HEK293T (cell line): ENCODE data around the gene ZMYM2.

Source experiments
- ARNT ChIP-seq: fragments of 450-650 bp; IDR thresholded peaks from 2 replicates; pipeline ENCODE4 v1.6.1; 2017; ENCODE audit warnings: mild to moderate bottlenecking
- BHLHE40 ChIP-seq: fragments of 450-650 bp; IDR thresholded peaks from 2 replicates; pipeline ENCODE4 v1.6.1; 2016; ENCODE audit warnings: mild to moderate bottlenecking, moderate library complexity, borderline replicate concordance
- CTBP1 ChIP-seq: fragments of 450-650 bp; IDR thresholded peaks from 2 replicates; pipeline ENCODE4 v1.6.1; 2016; ENCODE audit warnings: borderline replicate concordance
- FOXA1 ChIP-seq: fragments of 450-650 bp; IDR thresholded peaks from 2 replicates; pipeline ENCODE4 v1.6.1; 2016; ENCODE audit warnings: mild to moderate bottlenecking
- FOXM1 ChIP-seq: fragments of 450-650 bp; IDR thresholded peaks from 2 replicates; pipeline ENCODE4 v1.6.1; 2017; ENCODE audit warnings: mild to moderate bottlenecking, borderline replicate concordance
- HDGF ChIP-seq: fragments of 450-650 bp; IDR thresholded peaks from 2 replicates; pipeline ENCODE4 v1.6.1; 2017; ENCODE audit warnings: antibody characterized with exemption, borderline replicate concordance
- SP1 ChIP-seq: fragments of 450-650 bp; IDR thresholded peaks from 2 replicates; pipeline ENCODE4 v1.6.1; 2017
- SUZ12 ChIP-seq: fragments of 450-650 bp; IDR thresholded peaks from 2 replicates; pipeline ENCODE4 v1.6.1; 2016; ENCODE audit warnings: mild to moderate bottlenecking
- TARDBP ChIP-seq: fragments of 450-650 bp; IDR thresholded peaks from 2 replicates; pipeline ENCODE4 v1.6.1; 2016
- ZNF384 ChIP-seq: fragments of 450-650 bp; IDR thresholded peaks from 2 replicates; pipeline ENCODE4 v1.6.1; 2016
- TF ChIP-seq, protein P1 (sequence below): fragments of 450-650 bp; IDR thresholded peaks from 2 replicates; pipeline ENCODE4 v1.6.1; 2016

DNA sequence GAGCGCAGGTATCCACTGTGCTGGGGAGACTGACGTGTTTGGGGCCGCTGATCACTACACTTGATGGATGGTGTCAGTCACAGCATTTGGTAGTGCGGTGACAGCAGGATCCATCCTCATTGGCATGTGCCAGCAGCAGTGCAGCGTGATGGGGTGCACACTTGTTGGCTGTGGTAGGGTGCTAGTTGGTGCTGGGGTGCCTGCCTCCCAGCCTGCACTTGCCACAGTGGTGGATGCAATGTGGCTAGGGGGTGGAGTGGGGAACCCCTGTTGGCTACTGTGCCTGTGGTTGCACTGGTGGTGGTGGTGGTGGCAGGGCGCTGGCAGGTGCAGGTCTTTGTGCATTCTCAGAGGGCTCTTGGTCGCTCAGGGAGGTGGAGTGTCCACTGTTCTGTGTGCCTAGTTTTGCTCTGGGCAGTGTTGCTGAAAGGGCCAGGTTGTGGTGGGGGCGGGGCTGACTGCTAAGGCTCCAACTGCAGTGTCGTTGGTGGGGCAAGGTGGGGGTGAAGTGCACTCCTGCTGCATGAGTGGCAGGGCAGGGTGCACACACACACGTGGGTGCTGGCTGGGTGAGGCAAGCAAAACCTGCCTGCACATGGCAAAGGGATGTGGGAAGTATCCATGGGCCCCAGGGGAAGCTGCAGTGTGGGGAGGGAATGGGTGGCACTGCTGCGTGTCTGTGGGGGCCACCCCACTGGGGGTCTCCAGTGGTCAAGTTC lies 84.8 kb downstream of the ZMYM2 start:
- TF ChIP-seq TARDBP (no peak), ARNT (no peak), SP1 (no peak), FOXA1 (no peak), HDGF (no peak), FOXM1 (no peak), BHLHE40 (no peak), SUZ12 (no peak), CTBP1 (no peak), ZNF384 (no peak)
- TF ChIP-seq, protein P1, sequence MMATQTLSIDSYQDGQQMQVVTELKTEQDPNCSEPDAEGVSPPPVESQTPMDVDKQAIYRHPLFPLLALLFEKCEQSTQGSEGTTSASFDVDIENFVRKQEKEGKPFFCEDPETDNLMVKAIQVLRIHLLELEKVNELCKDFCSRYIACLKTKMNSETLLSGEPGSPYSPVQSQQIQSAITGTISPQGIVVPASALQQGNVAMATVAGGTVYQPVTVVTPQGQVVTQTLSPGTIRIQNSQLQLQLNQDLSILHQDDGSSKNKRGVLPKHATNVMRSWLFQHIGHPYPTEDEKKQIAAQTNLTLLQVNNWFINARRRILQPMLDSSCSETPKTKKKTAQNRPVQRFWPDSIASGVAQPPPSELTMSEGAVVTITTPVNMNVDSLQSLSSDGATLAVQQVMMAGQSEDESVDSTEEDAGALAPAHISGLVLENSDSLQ, result no peak
